HEK293T (cell line): ENCODE results near the gene CCT5.

Experiments used
- ARNT ChIP-seq: fragments of 450-650 bp; IDR thresholded peaks from 2 replicates; pipeline ENCODE4 v1.6.1; 2017; ENCODE audit warnings: mild to moderate bottlenecking
- BHLHE40 ChIP-seq: fragments of 450-650 bp; IDR thresholded peaks from 2 replicates; pipeline ENCODE4 v1.6.1; 2016; ENCODE audit warnings: mild to moderate bottlenecking, moderate library complexity, borderline replicate concordance
- ELF4 ChIP-seq: fragments of 450-650 bp; IDR thresholded peaks from 2 replicates; pipeline ENCODE4 v1.6.1; 2017; ENCODE audit warnings: antibody characterized with exemption
- FOXK2 ChIP-seq: fragments of 450-650 bp; IDR thresholded peaks from 2 replicates; pipeline ENCODE4 v1.6.1; 2016; ENCODE audit warnings: mild to moderate bottlenecking
- FOXM1 ChIP-seq: fragments of 450-650 bp; IDR thresholded peaks from 2 replicates; pipeline ENCODE4 v1.6.1; 2017; ENCODE audit warnings: mild to moderate bottlenecking, borderline replicate concordance
- HDGF ChIP-seq: fragments of 450-650 bp; IDR thresholded peaks from 2 replicates; pipeline ENCODE4 v1.6.1; 2017; ENCODE audit warnings: antibody characterized with exemption, borderline replicate concordance
- NFRKB ChIP-seq: fragments of 450-650 bp; IDR thresholded peaks from 2 replicates; pipeline ENCODE4 v1.6.1; 2016; ENCODE audit warnings: mild to moderate bottlenecking, moderate library complexity
- SP1 ChIP-seq: fragments of 450-650 bp; IDR thresholded peaks from 2 replicates; pipeline ENCODE4 v1.6.1; 2017
- SUZ12 ChIP-seq: fragments of 450-650 bp; IDR thresholded peaks from 2 replicates; pipeline ENCODE4 v1.6.1; 2016; ENCODE audit warnings: mild to moderate bottlenecking
- TARDBP ChIP-seq: fragments of 450-650 bp; IDR thresholded peaks from 2 replicates; pipeline ENCODE4 v1.6.1; 2016

- no peak for TF ChIP-seq BHLHE40
- no peak for TF ChIP-seq TARDBP
- TF ChIP-seq SUZ12 = no peak
- TF ChIP-seq ELF4 = no peak
- no peak for TF ChIP-seq FOXK2
- TF ChIP-seq SP1 = no peak
- TF ChIP-seq FOXM1 = no peak
- no peak for TF ChIP-seq HDGF
- no peak for TF ChIP-seq NFRKB
- no peak for TF ChIP-seq ARNT
Observed at GRCh38 chr5:10268100-10268499, 18.0 kb downstream of the CCT5 start.
